Suprapubic skin (tissue), 4 donors: ENCODE results near the gene CASP2. TPM values are rescaled to one million over a fixed set of nuclear protein-coding genes. Genes with fewer than 3 reads are reported as not detected.

Source experiments
- DNase-seq, 2 donors: peaks; one replicate each; pipeline ENCODE4 v3.0.0-alpha.2; 2019; ENCODE audit warnings: low spot score in 2 of 2
- H3K27ac ChIP-seq: fragments of 200-600 bp; sonication (generic); one replicate; pipeline ENCODE4 v1.5.1; 2019
- H3K27me3 ChIP-seq: fragments of 200-600 bp; sonication (generic); one replicate; pipeline ENCODE4 v1.5.1; 2019
- H3K36me3 ChIP-seq: fragments of 200-600 bp; sonication (generic); one replicate; pipeline ENCODE4 v1.5.1; 2019
- H3K4me1 ChIP-seq: fragments of 200-600 bp; sonication (generic); one replicate; pipeline ENCODE4 v1.5.1; 2019
- H3K4me3 ChIP-seq: fragments of 200-600 bp; sonication (generic); one replicate; pipeline ENCODE4 v1.5.1; 2019; ENCODE audit warnings: mild to moderate bottlenecking
- H3K9me3 ChIP-seq: fragments of 200-600 bp; sonication (generic); one replicate; pipeline ENCODE4 v1.5.1; 2019
- EP300 ChIP-seq: sonication (generic); formaldehyde crosslinking; IDR thresholded peaks from one replicate; pipeline ENCODE4 v1.6.1; 2017; ENCODE audit warnings: antibody characterized with exemption
- POLR2A ChIP-seq, 2 donors: fragments of 450-650 bp; IDR thresholded peaks; one replicate each; pipeline ENCODE4 v1.6.1; 2017; ENCODE audit warnings: antibody characterized with exemption in 2 of 2, mild to moderate bottlenecking in 2 of 2, moderate library complexity in 2 of 2
- POLR2AphosphoS5 ChIP-seq, 3 donors: sonication (generic); formaldehyde crosslinking; IDR thresholded peaks; one replicate each; pipeline ENCODE4 v1.6.1; 2017; ENCODE audit warnings: antibody characterized with exemption in 3 of 3
- WGBS: methylation state at CpG from one replicate; pipeline ENCODE4 v1.1.5; 2018; 5-methylcytosine and 5-hydroxymethylcytosine counted together
- total RNA-seq, 4 donors: library from RNA; depleted of rRNA; stranded (reverse); fragments of >200 nt; gene quantifications; one replicate each; pipeline ENCODE4 v1.1.0, GENCODE V29; 2016
- TF ChIP-seq, protein P1 (sequence below), 2 donors: fragments of 200-600 bp in 1 of 2; fragments of 450-650 bp in 1 of 2; sonication (generic) in 1 of 2; IDR thresholded peaks; one replicate each; pipeline ENCODE4 v1.5.1; 2016 to 2019; ENCODE audit warnings: antibody characterized with exemption in 2 of 2, mild to moderate bottlenecking in 1 of 2, moderate library complexity in 1 of 2

CASP2 gene
- total RNA-seq, 4 donors from 2014 or later = 13.7 to 36.5 (median 25.3) TPM

GRCh38 chr7:143250199-143250598 is 38.0 kb upstream of the CASP2 start:
- TF ChIP-seq, protein P1, sequence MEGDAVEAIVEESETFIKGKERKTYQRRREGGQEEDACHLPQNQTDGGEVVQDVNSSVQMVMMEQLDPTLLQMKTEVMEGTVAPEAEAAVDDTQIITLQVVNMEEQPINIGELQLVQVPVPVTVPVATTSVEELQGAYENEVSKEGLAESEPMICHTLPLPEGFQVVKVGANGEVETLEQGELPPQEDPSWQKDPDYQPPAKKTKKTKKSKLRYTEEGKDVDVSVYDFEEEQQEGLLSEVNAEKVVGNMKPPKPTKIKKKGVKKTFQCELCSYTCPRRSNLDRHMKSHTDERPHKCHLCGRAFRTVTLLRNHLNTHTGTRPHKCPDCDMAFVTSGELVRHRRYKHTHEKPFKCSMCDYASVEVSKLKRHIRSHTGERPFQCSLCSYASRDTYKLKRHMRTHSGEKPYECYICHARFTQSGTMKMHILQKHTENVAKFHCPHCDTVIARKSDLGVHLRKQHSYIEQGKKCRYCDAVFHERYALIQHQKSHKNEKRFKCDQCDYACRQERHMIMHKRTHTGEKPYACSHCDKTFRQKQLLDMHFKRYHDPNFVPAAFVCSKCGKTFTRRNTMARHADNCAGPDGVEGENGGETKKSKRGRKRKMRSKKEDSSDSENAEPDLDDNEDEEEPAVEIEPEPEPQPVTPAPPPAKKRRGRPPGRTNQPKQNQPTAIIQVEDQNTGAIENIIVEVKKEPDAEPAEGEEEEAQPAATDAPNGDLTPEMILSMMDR (IDR thresholded peaks at IDR 0.05) = no peak
- TF ChIP-seq POLR2A (IDR thresholded peaks at IDR 0.05) (no peak), POLR2AphosphoS5 (IDR thresholded peaks at IDR 0.05) (no peak), EP300 (no peak)
- Histone ChIP-seq H3K4me1 (no peaks in the 10 kb centered on the region), H3K27me3 (no peaks in the 10 kb centered on the region), H3K4me3 (no peak overlapping the region), H3K36me3 (no peaks in the 10 kb centered on the region), H3K27ac (no peak overlapping the region), H3K9me3 (no peaks in the 10 kb centered on the region)
- no peak for DNase-seq

DNA sequence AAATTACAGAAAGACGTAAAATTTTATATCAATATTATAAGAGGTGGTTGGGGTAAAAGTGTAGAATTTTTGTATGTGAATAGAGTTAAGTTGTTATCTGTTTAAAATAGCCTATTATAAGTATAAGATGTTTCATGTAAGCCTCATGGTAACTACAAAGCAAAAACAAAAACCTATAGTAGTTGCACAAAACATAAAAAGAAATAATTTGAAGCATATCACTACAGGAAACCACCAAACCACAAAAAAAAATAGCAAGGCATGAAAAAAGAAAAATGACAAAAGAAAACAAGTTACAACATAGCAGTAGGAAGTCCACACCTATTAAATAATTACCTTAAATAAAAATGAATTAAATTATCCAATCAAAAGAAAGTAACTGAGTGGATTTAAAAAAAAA is 37.3 kb upstream of the CASP2 start:
- Histone ChIP-seq H3K36me3 (no peaks in the 10 kb centered on the region), H3K27me3 (no peaks in the 10 kb centered on the region), H3K4me3 (no peak overlapping the region), H3K27ac (no peak overlapping the region), H3K9me3 (no peaks in the 10 kb centered on the region), H3K4me1 (no peaks in the 10 kb centered on the region)
- TF ChIP-seq POLR2A (IDR thresholded peaks at IDR 0.05) (no peak), POLR2AphosphoS5 (IDR thresholded peaks at IDR 0.05) (no peak), EP300 (no peak)
- TF ChIP-seq, protein P1 (IDR thresholded peaks at IDR 0.05) = no peak
- WGBS = 95% methylated on average over 1 of the region's 1 CpG
- DNase-seq = no peak

DNA sequence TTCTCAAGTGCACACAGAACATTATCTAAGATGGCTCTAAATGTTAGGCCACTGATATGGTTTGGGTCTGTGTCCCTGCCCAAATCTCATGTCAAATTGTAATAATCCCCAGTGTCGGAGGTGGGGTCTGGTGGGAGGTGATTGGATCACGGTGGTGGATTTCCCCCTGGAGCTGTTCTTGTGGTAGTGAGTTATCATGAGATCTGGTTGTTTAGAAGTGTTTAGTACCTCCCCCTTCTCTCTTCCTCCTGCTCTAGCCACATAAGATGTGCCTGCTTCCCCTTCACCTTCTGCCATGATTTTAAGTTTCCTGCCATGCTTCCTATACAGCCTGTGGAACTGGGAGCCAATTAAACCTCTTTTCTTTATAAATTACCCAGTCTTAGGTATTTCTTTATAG is 36.1 kb upstream of the CASP2 start:
- Histone ChIP-seq H3K9me3 (no peaks in the 10 kb centered on the region), H3K36me3 (no peaks in the 10 kb centered on the region), H3K4me1 (no peaks in the 10 kb centered on the region), H3K4me3 (no peak overlapping the region), H3K27ac (no peak overlapping the region), H3K27me3 (no peaks in the 10 kb centered on the region)
- WGBS = 86% methylated on average over 2 of the region's 2 CpGs
- TF ChIP-seq POLR2AphosphoS5 (IDR thresholded peaks at IDR 0.05) = no peak
- no peak for TF ChIP-seq EP300
- no peak for TF ChIP-seq POLR2A (IDR thresholded peaks at IDR 0.05)
- TF ChIP-seq, protein P1 (IDR thresholded peaks at IDR 0.05) = no peak
- no peak for DNase-seq

DNA sequence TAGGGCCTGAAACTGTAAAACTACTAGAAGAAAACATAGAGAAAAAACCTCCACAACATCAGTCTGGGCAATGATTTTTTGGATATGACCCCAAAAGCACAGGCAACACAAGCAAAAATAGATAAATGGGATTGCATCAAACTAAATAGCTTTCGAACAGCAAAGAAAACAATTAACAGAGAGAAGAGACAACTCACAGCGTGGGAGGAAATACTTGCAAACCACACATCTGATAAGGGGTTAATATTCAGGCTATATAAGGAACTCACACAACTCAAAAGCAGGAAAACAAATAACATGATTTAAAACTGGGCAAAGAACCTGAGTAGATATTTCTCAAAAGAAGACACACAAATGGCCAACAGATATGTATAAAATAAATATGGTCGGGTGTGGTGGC is 32.6 kb upstream of the CASP2 start:
- no peak for DNase-seq
- no peaks in the 10 kb centered on the region for H3K27me3 ChIP-seq
- H3K4me3 ChIP-seq = no peak overlapping the region
- WGBS = 77% methylated on average over 3 of the region's 3 CpGs
- H3K4me1 ChIP-seq = peaks cover 3% of the 10 kb centered on the region
- H3K9me3 ChIP-seq = no peaks in the 10 kb centered on the region
- no peak overlapping the region for H3K27ac ChIP-seq
- no peaks in the 10 kb centered on the region for H3K36me3 ChIP-seq
- TF ChIP-seq EP300 (no peak), POLR2AphosphoS5 (IDR thresholded peaks at IDR 0.05) (no peak), POLR2A (IDR thresholded peaks at IDR 0.05) (no peak)
- TF ChIP-seq, protein P1 (IDR thresholded peaks at IDR 0.05) = no peak

DNA sequence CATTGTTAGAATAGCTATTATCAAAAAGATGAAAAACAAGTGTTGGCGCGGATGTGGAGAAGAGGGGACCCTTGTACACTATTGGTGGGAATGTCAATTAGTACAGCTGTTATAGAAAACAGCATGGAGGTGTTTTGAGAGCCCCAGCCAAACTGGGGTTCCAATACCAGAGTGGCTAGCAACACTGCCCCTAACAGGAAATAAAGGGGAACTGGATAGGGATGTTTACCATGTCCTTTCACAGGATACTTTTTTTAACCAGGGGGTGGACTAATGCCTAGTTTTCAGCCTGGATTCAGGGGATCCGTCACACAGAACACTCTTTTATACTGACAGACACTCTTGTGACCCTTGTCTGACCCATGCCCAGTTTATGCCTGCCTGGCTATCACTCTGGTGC is 31.8 kb upstream of the CASP2 start:
- Histone ChIP-seq H3K36me3 (no peaks in the 10 kb centered on the region), H3K4me1 (peaks cover 3% of the 10 kb centered on the region), H3K27ac (no peak overlapping the region), H3K27me3 (no peaks in the 10 kb centered on the region), H3K4me3 (no peak overlapping the region), H3K9me3 (no peaks in the 10 kb centered on the region)
- 86% methylated on average over 3 of the region's 3 CpGs for WGBS
- DNase-seq = no peak
- TF ChIP-seq EP300 (no peak), POLR2AphosphoS5 (IDR thresholded peaks at IDR 0.05) (no peak), POLR2A (IDR thresholded peaks at IDR 0.05) (no peak)
- TF ChIP-seq, protein P1 (IDR thresholded peaks at IDR 0.05) = no peak
